Stimulated activated CD4-positive, alpha-beta T cell treated with anti-CD3 and anti-CD28 coated beads, Interleukin-4, amount 100 ng/mL, for 1 hour (primary cell): ENCODE results near the gene EMX2.

Source experiments
- DNase-seq: peaks from one replicate; pipeline ENCODE4 v3.0.0-alpha.2; 2020

The EMX2 gene

GRCh38 chr10:117532451-117533107 lies 10.0 kb upstream of the EMX2 start:
- no peak for DNase-seq

GRCh38 chr10:117533507-117534281 lies 8.9 kb upstream of the EMX2 start:
- DNase-seq: no peak

GRCh38 chr10:117534321-117535297 lies 7.9 kb upstream of the EMX2 start:
- DNase-seq: no peak

- DNase-seq: no peak
Measured at GRCh38 chr10:117535298-117536071, 7.1 kb upstream of the EMX2 start.

- DNase-seq: no peak
Measured at GRCh38 chr10:117536072-117536865, 6.3 kb upstream of the EMX2 start.

GRCh38 chr10:117536866-117537435 lies 5.6 kb upstream of the EMX2 start:
- DNase-seq: no peak

GRCh38 chr10:117537436-117537903 lies 5.1 kb upstream of the EMX2 start:
- DNase-seq: no peak

- no peak for DNase-seq
Measured at GRCh38 chr10:117537904-117538524, 4.5 kb upstream of the EMX2 start.

GRCh38 chr10:117539361-117539773 lies 3.2 kb upstream of the EMX2 start:
- no peak for DNase-seq

GRCh38 chr10:117539903-117540639 lies 2.5 kb upstream of the EMX2 start:
- no peak for DNase-seq

GRCh38 chr10:117540640-117541404 lies 1.7 kb upstream of the EMX2 start:
- DNase-seq: no peak

GRCh38 chr10:117541405-117541908 lies 1.1 kb upstream of the EMX2 start:
- no peak for DNase-seq

- no peak for DNase-seq
Measured at GRCh38 chr10:117541909-117542705, 439 bp upstream of the EMX2 start.

- DNase-seq: no peak
Measured at GRCh38 chr10:117543225-117544003, 868 bp downstream of the EMX2 start.

- no peak for DNase-seq
Measured at GRCh38 chr10:117544004-117544701, 1.6 kb downstream of the EMX2 start.

- DNase-seq: no peak
Measured at GRCh38 chr10:117544711-117545140, 2.2 kb downstream of the EMX2 start.
